ENCODE measurements around the gene NAA20. TPM values are rescaled to one million over a fixed set of nuclear protein-coding genes. Genes with fewer than 3 reads are reported as not detected.

NAA20 gene
- total and polyA plus RNA-seq, 2 of the 13 experiments (the other 11 are each of a cell fraction or from before 2014, with no cell fraction given) = 81.9 to 82.8 TPM

- no peak for TF ChIP-seq GABPA (IDR thresholded peaks at IDR 0.05; ENCODE audit: low read depth, low read length)
- TF ChIP-seq GABPA (CRISPR knock-in tag; IDR thresholded peaks at IDR 0.05; ENCODE audit: low read depth) = no peak
- TF ChIP-seq THAP8 (CRISPR knock-in tag; IDR thresholded peaks at IDR 0.05; ENCODE audit: borderline replicate concordance) = no peak
- TF ChIP-seq TFDP2 (CRISPR knock-in tag; IDR thresholded peaks at IDR 0.05) = 0 out of 2 replicates have a peak, but pooled peaks have one; percentile 13
Measured at GRCh38 chr20:20005342-20005741, 11.8 kb upstream of the NAA20 start (continued).

- DNase-seq (ENCODE audit: low spot score) = peak; percentile 52
- peak; percentile 84 for ATAC-seq
- peaks cover 69% of the 10 kb centered on the region for H3K4me1 ChIP-seq (ENCODE audit: insufficient read depth, low read length)
- no peaks in the 10 kb centered on the region for H3K9me3 ChIP-seq (ENCODE audit: low read length)
- BruUV-seq (replicated peaks) = no TSS peak
- H3K4me3 ChIP-seq (replicated peaks in 1 of 3; ENCODE audit: insufficient read depth in 1 of 3, low read depth in 2 of 3, low read length in 3 of 3) = peak overlapping the region; percentile 5 to 55 (median 30); a peak in 5 of 6 replicates
- H3K79me2 ChIP-seq (ENCODE audit: insufficient read depth, low read length) = no peaks in the 10 kb centered on the region
- intact Hi-C loops (cut with micrococcal nuclease; ENCODE audit: unreplicated experiment) = loop anchor here (2.0 kb wide), 1 partner anchor 129 kb away; no protein-coding TSS in a partner anchor
- H3K27me3 ChIP-seq (ENCODE audit: control insufficient read depth in 1 of 2, insufficient read depth in 2 of 2, low read length in 2 of 2) = no peaks in the 10 kb centered on the region
- no peak for FAIRE-seq
- no peaks in the 10 kb centered on the region for H4K20me1 ChIP-seq (ENCODE audit: insufficient read depth, low read length)
- ChIA-PET POLR2A (interaction anchor here (1.1 to 2.1 kb wide), 7 partner anchors 7 to 251 kb away, joined by 3 to 11 read pairs (median 6); partner anchors contain the start of genes CFAP61, CRNKL1 and RIN2), CTCF (ENCODE audit: low intra/inter-chr PET ratio, low total read pairs) (no interaction called here)
- H3K9ac ChIP-seq (ENCODE audit: insufficient read depth, low read depth, low read length) = peak overlapping the region; percentile 43
- H3K36me3 ChIP-seq (replicated peaks in 1 of 2; ENCODE audit: control insufficient read depth in 1 of 2, insufficient read depth in 2 of 2, low read length in 2 of 2) = no peaks in the 10 kb centered on the region
- WGBS (ENCODE audit: low lambda C conversion rate) = 37% methylated on average over 14 of the region's 14 CpGs
- peak overlapping the region; percentile 89 for H3K4me2 ChIP-seq (ENCODE audit: low read depth, low read length)
- H3K27ac ChIP-seq (ENCODE audit: extremely low read length, insufficient read depth, low read length) = peak overlapping the region; percentile 58
- in situ Hi-C loops (cut with HindIII; ENCODE audit: extremely low pct_ligation_motif_present, low pct_unique_long_range_greater_than_20kb) = no loop called here
- H2AFZ ChIP-seq (ENCODE audit: low read length) = peak overlapping the region; percentile 98
- TF ChIP-seq ZIK1 (CRISPR knock-in tag; IDR thresholded peaks at IDR 0.05; ENCODE audit: borderline replicate concordance, low read depth) (no peak), BATF2 (CRISPR knock-in tag; IDR thresholded peaks at IDR 0.05) (no peak), ZNF124 (CRISPR knock-in tag; IDR thresholded peaks at IDR 0.05) (no peak), HNF4A (CRISPR knock-in tag; IDR thresholded peaks at IDR 0.05) (no peak), RXRA (CRISPR knock-in tag; IDR thresholded peaks at IDR 0.05) (no peak), SP140L (CRISPR knock-in tag; IDR thresholded peaks at IDR 0.05; ENCODE audit: borderline replicate concordance) (no peak), ZNF468 (CRISPR knock-in tag; IDR thresholded peaks at IDR 0.05) (no peak), SRF (IDR thresholded peaks at IDR 0.05; ENCODE audit: low read depth, low read length) (no peak), FOXO1 (CRISPR knock-in tag; IDR thresholded peaks at IDR 0.05) (no peak), ZNF781 (CRISPR knock-in tag; IDR thresholded peaks at IDR 0.05; ENCODE audit: borderline replicate concordance, not compliant biosample characterization) (no peak), ZNF772 (CRISPR knock-in tag; IDR thresholded peaks at IDR 0.05) (no peak), ZNF496 (CRISPR knock-in tag; IDR thresholded peaks at IDR 0.05; ENCODE audit: insufficient replicate concordance) (no peak), ISL2 (CRISPR knock-in tag; IDR thresholded peaks at IDR 0.05) (no peak), ZNF451 (CRISPR knock-in tag; IDR thresholded peaks at IDR 0.05) (no peak), XBP1 (CRISPR knock-in tag; IDR thresholded peaks at IDR 0.05) (no peak), ZBTB20 (CRISPR knock-in tag; IDR thresholded peaks at IDR 0.05; ENCODE audit: borderline replicate concordance, low read depth) (no peak), FOXC1 (CRISPR knock-in tag; IDR thresholded peaks at IDR 0.05; ENCODE audit: borderline replicate concordance) (no peak), ZBTB8A (CRISPR knock-in tag; IDR thresholded peaks at IDR 0.05; ENCODE audit: borderline replicate concordance, low read depth) (no peak), ZNF616 (CRISPR knock-in tag; IDR thresholded peaks at IDR 0.05; ENCODE audit: low read depth) (no peak), STAG1 (CRISPR knock-in tag; IDR thresholded peaks at IDR 0.05) (no peak)
Measured at GRCh38 chr20:20009784-20010253, 7.3 kb upstream of the NAA20 start.
